Left renal cortex interstitium (tissue), 4 donors: Measurements from ENCODE around the gene CNTRL. TPM values are rescaled to one million over a fixed set of nuclear protein-coding genes. Genes with fewer than 3 reads are reported as not detected.

Experiments
- DNase-seq, 4 donors: peaks; one replicate each; pipeline ENCODE4 v3.0.0-alpha.2; 2013; ENCODE audit warnings: low read depth in 4 of 4, low spot score in 2 of 4, missing footprints in 1 of 4
- polyA plus RNA-seq, 4 donors: library from polyadenylated mRNA; unstranded; fragments of 120-200 nt; gene quantifications; one replicate each; pipeline ENCODE4 v1.2.1, GENCODE V29; 2013; ENCODE audit not compliant: insufficient read length in 4 of 4

Gene CNTRL
- polyA plus RNA-seq, 4 donors = 28.2 to 38.3 (median 35.8) TPM

DNA sequence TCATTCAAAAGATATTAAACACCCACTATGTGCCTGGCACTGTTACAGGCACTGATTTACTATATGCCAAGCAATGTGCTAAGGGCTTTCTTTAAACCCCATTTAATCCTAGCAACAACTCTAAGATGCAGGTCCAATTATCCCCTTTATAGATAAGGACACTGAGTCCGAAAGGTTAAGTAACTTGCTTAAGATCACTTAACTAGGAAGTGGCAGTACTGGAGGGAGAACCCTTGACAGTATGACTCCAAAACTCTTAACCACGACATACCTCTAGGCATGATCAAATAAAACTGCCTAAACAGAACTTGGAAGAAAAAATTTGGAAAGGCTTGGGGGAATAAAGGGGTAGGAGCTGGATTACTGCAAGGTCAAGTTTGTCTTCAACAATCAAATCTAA, 125.2 kb downstream of the CNTRL start:
- DNase-seq = no peak

- DNase-seq = no peak
Measured at GRCh38 chr9:121200356-121200755, 125.6 kb downstream of the CNTRL start.

DNA sequence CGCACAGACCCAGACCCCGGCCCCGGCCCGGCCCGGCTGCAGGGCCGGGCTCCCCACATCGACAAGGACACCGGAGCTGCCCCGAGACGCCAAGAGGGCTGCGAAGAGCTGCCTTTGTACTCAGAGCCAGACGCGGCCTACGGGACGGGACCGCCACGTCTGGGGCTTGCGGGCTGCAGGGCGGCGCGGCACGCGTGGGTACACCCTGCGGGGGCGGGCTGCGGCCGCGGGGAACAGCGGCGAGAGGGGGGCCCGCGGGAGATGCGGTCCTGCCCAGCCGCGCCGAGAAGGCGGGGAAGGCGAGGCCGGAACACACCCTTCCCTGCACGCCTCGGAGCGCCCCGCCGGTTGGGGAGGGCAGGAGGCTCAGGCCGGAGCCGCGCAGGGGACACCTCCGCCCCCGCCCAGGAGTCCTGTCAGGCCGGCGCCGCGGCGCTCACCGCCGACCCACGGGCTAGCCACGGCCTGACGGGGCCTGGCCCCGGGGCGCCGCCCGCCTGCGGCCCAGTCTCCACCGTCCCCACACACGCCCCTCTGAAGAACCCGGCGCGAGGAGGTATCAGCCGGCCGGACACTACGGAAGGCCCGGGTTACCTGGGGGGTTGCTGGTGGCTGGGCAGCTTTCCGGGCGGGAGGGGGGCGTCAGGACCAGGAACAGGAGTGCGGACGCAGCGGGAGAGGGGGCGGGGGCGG, 126.4 kb downstream of the CNTRL start:
- no peak for DNase-seq

- DNase-seq = peak; percentile 90 to 99 (median 98)
Measured at GRCh38 chr9:121201738-121202533, 127.2 kb downstream of the CNTRL start, which contains the start of gene RAB14. Gene RAB14 (minus strand): TSS chr9:121201869. CDS start chr9:121193412, 8,457 bp downstream.

DNA sequence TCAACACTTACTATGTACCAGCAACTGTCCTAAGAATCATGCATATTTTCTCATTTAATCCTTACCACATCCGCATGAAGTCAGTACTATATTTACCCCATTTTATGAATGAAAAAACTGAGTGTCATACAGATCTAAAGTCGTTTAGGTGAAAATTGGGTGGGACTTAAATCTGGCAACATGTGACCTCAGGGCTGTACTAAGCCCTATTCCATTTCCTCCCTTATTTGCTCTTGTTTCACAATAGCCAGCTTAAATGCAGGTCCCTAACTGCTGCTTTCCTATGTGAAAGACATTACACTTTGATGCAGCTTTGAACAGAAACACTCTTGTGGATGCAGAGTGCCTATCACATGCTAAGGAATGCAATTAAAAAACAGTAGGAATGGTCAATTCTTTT, 129.4 kb downstream of the CNTRL start:
- DNase-seq = no peak

DNA sequence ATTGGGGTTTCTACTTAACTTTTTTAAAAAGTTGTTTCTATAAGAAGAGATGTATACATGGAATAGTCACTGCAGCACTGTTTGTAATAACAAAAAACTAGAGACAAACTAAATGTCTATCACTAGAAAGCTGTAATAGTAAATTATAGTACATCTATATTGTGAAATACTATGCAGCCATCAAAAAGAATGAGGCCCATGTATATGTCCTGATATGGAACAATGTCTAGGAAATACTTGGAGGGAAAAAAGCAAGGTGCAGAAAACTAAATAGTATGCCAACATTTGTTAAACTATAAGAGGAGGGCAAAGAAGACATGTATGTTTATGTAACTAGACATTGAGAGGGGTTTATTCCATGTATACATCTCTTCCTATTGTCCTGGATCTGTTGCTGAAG, 129.9 kb downstream of the CNTRL start:
- no peak for DNase-seq

DNA sequence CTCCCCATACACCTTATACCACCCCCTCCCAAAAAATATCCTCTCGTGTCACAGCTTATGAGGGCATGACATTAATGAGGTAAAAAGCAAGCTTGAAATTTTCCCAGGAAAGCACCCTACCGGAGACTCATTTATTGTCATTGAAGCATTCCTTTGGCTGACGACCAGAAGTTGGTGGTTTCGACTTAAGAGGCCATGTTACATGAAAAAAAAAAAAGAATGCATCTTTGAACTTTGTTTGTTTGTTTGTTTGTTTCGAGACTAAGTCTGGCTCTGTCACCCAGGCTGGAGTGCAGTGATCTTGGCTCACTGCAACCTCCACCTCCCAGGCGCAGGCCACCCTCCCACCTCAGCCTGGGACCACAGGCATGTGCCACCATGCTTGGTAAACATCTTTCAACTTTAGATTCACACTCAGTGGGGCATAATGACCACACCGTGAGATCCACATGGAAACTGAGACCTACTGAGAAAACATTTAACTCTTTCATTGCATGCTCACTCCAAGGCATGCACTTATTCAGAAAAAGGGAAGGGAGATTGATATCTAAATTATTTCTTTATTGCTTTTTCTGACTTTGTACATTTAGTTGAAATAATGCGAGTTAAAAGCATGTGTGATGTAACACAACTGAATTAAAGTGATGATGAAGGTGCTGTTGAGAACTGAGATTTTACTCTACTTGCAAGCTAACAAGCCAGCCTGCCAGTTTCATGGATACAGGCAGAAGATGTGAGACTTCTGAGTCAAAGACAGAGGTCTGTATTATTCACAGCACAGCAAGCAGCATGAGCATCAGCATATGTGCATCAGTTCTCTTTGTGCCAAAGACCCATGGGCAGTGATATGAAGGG, 132.0 kb downstream of the CNTRL start:
- DNase-seq = no peak

DNA sequence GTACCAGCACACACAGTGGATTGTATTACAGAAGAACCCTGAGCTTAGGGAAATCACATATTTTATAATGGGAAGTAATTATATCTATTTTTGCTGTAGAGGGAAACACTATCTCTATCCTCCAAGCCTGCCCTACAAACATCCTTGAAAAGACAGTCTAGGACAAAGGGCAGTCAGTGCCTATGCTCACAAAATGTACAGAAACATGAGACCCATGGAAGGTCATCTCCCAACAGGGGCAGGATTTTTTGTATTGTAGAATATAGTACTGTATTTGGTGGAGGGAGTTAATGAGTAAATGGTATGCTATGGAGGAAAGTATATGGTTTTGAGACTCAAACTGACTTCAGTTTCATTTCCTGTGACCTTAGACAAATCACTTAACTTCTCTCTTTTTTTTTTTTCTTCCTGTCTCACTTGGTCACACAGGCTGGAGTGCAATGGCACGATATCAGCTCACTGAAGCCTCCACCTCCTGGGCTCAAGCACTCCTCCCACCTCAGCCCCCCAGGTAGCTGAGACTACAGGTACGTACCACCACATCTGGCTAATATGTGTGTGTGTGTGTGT, 132.7 kb downstream of the CNTRL start:
- DNase-seq = no peak

DNA sequence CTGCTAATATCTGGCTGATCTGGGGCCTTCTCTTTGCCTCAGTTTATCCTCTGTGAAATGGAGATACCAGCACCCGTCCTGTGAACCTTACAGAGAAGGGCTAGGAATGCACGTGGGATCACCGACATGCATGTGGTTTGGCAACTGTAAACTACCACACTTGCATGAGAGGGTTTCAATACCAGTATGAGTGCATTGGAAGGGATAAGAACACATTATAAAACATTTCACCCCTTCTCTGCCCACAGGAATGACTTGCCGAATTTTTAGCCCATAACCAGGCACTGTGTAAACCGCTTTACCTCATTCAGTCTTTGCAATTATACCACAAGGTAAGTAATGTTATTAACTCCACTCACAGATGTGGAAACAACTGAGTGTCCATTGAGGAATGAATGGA, 135.8 kb downstream of the CNTRL start:
- no peak for DNase-seq

GRCh38 chr9:121213136-121213806, 138.5 kb downstream of the CNTRL start:
- DNase-seq = peak in 2 of 4 donors; percentile 74

DNA sequence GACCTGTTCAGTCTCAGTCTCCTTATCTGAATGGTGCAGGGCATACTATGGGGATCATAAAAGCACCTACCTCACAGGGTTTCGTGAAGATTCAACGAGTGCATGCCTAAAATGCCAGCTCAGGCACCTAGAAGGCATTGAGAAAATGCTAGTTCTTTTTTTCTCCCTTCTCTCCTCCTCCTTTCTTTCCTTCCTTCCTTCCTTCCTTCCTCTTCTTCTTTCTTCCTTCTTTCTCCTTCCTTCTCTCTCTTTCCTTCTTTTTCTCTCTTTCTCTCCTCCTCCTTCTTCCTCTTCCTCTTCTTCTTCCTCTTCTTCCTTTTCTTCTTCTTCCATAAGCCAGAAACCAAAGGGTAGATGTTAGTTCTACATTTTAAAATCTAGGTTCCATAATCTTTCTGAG, 139.2 kb downstream of the CNTRL start:
- no peak for DNase-seq

- DNase-seq = no peak
Measured at GRCh38 chr9:121216271-121216805, 141.6 kb downstream of the CNTRL start.

GRCh38 chr9:121217609-121218292, 143.0 kb downstream of the CNTRL start:
- DNase-seq = no peak

- DNase-seq = no peak
Measured at GRCh38 chr9:121218357-121219027, 143.7 kb downstream of the CNTRL start.

- DNase-seq = no peak
Measured at GRCh38 chr9:121219530-121219929, 144.8 kb downstream of the CNTRL start.

DNA sequence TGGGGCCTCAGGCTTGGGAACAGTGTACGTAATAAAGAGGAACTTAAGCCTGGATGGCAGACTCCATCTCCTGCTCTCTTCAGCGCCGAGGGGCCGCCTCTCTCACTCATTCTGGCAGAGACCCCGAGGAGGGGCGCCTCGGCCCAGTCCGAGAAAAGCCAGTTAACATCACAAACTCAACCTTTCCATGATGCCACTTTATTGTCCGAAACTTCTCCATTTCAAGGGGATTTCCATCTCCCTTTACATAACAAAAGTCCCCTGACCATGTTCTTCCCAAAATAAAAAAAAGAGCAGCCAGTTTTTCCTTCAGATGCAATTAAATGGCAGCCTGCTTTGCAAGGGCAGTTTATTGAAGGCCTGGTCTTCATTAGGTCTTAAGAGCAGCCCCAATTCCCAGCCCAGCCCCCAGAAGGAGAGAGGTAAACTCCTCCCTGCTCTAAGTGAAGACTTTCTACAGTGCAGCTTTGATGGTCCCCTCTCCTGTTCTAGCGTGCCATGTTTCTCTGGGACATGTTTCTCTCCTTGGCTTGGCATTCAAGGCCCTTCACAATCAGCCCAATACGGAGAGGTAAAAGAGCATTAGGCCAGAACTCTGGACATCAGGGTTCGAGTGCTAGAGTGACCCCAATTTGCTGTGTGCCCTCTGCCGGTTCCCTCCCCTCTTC, 146.4 kb downstream of the CNTRL start:
- no peak for DNase-seq

DNA sequence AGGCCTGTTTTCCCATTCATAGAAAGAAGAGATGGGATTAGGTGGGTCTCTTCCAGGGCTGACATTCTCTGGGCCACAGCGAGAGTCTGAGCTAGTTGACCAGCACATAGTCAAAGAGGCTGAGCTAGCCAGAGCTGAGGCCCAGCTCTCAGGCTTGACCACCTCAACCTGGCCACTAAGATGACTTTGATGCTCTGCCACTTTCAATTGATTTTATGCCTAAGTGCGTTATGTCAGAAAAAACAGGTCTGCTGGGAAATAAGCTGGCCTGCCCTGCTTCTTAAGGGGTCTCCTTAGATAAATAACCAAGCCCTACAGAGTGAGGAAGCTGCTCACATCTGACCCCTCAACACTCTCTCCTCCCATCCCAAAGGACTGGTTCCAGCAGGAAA, 146.9 kb downstream of the CNTRL start:
- DNase-seq = no peak

DNA sequence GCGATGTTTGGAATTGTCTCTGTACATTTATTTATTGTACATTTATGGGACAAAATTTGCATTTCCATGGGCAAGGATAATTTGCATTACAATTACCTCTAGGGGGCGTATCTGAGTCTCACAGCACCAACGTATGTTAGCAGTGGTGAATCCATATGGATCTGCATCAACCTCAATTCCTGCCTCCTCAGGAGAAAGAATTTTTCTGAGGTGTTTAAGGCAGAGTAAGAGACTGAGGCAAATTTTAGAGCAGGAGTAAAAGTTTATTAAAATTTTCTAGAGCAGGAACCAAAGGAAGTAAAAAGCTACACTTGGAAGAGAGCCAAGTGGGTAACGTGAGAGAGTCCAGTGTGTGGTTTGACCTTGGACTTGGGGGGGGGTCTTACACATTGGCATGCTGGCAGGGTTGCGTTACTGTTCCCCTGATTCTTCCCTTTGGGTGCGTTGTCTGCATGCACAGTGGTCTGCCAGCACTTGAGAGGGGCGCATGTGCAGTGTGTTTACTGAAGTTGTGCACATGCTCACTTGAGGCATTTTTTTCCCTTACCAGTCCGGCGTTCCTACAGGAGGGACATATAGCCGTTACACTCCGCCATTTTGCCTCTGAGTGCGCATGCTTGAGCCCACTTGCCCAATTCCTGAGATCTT, 147.9 kb downstream of the CNTRL start:
- no peak for DNase-seq
